IMR-90 (cell line): ENCODE data around the gene CTSO.

Source experiments
- POLR2A ChIP-seq: IDR thresholded peaks from 2 replicates; pipeline ENCODE4 v1.6.1; 2012; ENCODE audit warnings: mild to moderate bottlenecking, low read depth, low read length
- RAD21 ChIP-seq: IDR thresholded peaks from 2 replicates; pipeline ENCODE4 v1.6.1; 2012; ENCODE audit warnings: low read length, improper control_type of control experiment
- RFX5 ChIP-seq: IDR thresholded peaks from 2 replicates; pipeline ENCODE4 v1.8.0; 2012; ENCODE audit warnings: low read depth, mild to moderate bottlenecking, low read length, moderate library complexity
- USF2 ChIP-seq: fragments of 150-350 bp; IDR thresholded peaks from 2 replicates; pipeline ENCODE4 v1.6.1; 2017; ENCODE audit warnings: mild to moderate bottlenecking, antibody characterized with exemption, low read length, low read depth
- TF ChIP-seq, protein P1 (sequence below): conservative IDR thresholded peaks from 2 replicates; pipeline ENCODE4 v1.5.1; 2012; ENCODE audit warnings: mild to moderate bottlenecking, low read depth, low read length, improper control_type of control experiment

DNA sequence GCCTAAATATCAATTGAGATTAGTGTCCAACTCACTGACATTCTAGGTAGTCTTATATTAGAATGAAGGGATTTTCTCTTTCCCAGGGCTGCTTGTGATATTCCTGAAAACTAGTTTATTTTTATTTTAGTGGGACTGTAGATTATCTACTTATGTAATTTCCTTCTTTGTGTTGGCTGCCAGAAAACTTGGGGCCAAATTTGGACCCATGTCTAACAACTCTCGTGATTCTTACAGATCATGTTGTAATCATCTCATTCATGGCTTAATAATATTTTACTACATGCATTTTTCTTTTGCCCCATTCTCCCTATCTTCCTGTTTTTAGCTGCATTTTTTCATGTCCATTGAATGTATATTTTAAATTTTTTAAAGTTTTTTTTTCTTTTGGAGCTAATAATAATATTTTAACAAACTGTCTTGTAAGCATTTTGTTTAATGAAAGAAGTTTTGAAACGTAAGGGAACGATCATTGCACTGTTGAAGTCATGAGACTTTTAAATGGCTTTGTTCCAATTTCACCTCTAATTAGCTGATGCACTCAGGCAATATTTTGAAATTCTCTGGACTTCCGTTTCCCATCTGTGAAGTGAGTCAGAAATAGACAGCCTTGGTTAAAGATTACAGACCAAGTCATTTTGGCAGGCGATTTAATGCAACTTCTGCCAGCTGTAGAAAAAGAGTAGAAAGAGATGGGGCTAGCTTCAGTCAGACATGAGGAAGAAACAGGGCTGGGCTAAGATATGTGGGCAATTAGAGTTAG, 64.5 kb downstream of the CTSO start:
- TF ChIP-seq RFX5 = no peak
- TF ChIP-seq, protein P1, sequence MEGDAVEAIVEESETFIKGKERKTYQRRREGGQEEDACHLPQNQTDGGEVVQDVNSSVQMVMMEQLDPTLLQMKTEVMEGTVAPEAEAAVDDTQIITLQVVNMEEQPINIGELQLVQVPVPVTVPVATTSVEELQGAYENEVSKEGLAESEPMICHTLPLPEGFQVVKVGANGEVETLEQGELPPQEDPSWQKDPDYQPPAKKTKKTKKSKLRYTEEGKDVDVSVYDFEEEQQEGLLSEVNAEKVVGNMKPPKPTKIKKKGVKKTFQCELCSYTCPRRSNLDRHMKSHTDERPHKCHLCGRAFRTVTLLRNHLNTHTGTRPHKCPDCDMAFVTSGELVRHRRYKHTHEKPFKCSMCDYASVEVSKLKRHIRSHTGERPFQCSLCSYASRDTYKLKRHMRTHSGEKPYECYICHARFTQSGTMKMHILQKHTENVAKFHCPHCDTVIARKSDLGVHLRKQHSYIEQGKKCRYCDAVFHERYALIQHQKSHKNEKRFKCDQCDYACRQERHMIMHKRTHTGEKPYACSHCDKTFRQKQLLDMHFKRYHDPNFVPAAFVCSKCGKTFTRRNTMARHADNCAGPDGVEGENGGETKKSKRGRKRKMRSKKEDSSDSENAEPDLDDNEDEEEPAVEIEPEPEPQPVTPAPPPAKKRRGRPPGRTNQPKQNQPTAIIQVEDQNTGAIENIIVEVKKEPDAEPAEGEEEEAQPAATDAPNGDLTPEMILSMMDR = no peak
- TF ChIP-seq RAD21 = no peak
- no peak for TF ChIP-seq POLR2A
- no peak for TF ChIP-seq USF2
